GM18873 (cell line): ENCODE measurements around the gene CHRNA3.
"Not testable (repeated sequence)": the region's sequence is repeated elsewhere in the genome, so short reads cannot be mapped to it uniquely, and the experiment has no call there.

ENCODE experiments used
- ATAC-seq: cut with Tn5 transposase; IDR thresholded peaks from one replicate; pipeline ENCODE4 v1.9.1; 2021; ENCODE audit warnings: mild to moderate bottlenecking, moderate library complexity, moderate number of reproducible peaks; ENCODE audit not compliant: unreplicated experiment, low FRiP score

CHRNA3 gene

GRCh38 chr15:78565951-78566774 lies 54.6 kb downstream of the CHRNA3 start:
- no peak for ATAC-seq

- peak; percentile 60 for ATAC-seq
These were observed 55.5 kb downstream of the CHRNA3 start, which contains the start of gene CHRNA5 for GRCh38 chr15:78565097-78565950. Gene CHRNA5, plus strand, starts transcription at chr15:78565520. Its CDS starts 200 bp downstream, at chr15:78565720.

GRCh38 chr15:78564743-78565096 lies 56.1 kb downstream of the CHRNA3 start:
- no peak for ATAC-seq

- no peak for ATAC-seq
These were observed 57.7 kb downstream of the CHRNA3 start for GRCh38 chr15:78563092-78563491.

GRCh38 chr15:78561490-78561889 lies 59.3 kb downstream of the CHRNA3 start:
- no peak for ATAC-seq

GRCh38 chr15:78560201-78560600 lies 60.6 kb downstream of the CHRNA3 start:
- ATAC-seq: not testable (repeated sequence)

GRCh38 chr15:78552597-78552996 lies 68.2 kb downstream of the CHRNA3 start:
- no peak for ATAC-seq

GRCh38 chr15:78551902-78552301 lies 68.9 kb downstream of the CHRNA3 start:
- ATAC-seq: no peak

GRCh38 chr15:78550815-78551214 lies 70.0 kb downstream of the CHRNA3 start:
- ATAC-seq: no peak

- ATAC-seq: no peak
These were observed 70.6 kb downstream of the CHRNA3 start for GRCh38 chr15:78550194-78550593.
